Coronary artery (tissue), 2 donors: ENCODE results near the gene DIPK1B.

ENCODE experiments used
- DNase-seq: peaks from one replicate; pipeline ENCODE4 v3.0.0-alpha.2; 2017; ENCODE audit warnings: low spot score
- H3K27ac ChIP-seq, 2 donors: fragments of 200-600 bp; sonication (generic); one replicate each; pipeline ENCODE4 v1.5.1; 2016 to 2019
- H3K4me3 ChIP-seq: fragments of 200-600 bp; sonication (generic); 2 replicates; pipeline ENCODE4 v1.5.1; 2016; ENCODE audit warnings: mild to moderate bottlenecking, moderate library complexity
- TF ChIP-seq, protein P1 (sequence below): fragments of 200-600 bp; sonication (generic); IDR thresholded peaks from one replicate; pipeline ENCODE4 v1.5.1; 2019; ENCODE audit warnings: antibody characterized with exemption

DIPK1B gene

GRCh38 chr9:136684799-136685198 is 27.6 kb upstream of the DIPK1B start:
- no peak overlapping the region for H3K4me3 ChIP-seq
- H3K27ac ChIP-seq = no peak overlapping the region
- TF ChIP-seq, protein P1, sequence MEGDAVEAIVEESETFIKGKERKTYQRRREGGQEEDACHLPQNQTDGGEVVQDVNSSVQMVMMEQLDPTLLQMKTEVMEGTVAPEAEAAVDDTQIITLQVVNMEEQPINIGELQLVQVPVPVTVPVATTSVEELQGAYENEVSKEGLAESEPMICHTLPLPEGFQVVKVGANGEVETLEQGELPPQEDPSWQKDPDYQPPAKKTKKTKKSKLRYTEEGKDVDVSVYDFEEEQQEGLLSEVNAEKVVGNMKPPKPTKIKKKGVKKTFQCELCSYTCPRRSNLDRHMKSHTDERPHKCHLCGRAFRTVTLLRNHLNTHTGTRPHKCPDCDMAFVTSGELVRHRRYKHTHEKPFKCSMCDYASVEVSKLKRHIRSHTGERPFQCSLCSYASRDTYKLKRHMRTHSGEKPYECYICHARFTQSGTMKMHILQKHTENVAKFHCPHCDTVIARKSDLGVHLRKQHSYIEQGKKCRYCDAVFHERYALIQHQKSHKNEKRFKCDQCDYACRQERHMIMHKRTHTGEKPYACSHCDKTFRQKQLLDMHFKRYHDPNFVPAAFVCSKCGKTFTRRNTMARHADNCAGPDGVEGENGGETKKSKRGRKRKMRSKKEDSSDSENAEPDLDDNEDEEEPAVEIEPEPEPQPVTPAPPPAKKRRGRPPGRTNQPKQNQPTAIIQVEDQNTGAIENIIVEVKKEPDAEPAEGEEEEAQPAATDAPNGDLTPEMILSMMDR = no peak
- DNase-seq = no peak

DNA sequence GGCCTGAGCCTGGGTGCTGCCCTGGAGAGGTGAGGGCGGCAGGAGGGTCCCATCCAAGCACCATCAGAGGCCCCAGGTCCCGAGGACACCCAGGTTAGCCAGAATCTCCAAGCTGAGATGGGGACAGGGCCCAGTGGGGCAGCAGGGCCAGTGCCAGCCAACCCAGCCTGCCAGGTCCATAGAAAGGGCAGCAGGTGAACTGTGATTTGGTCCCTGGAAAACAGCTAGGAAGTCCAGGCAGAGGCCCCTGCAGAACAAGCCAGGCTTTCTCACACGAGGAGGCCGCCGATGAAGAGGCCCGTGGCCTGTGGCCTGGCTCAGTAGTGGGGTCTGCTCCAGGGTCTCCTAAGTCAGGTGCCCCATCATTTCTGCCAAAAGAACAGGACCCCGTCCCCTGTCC is 27.2 kb upstream of the DIPK1B start:
- DNase-seq = no peak
- Histone ChIP-seq H3K4me3 (no peak overlapping the region), H3K27ac (no peak overlapping the region)
- TF ChIP-seq, protein P1 = no peak

DNA sequence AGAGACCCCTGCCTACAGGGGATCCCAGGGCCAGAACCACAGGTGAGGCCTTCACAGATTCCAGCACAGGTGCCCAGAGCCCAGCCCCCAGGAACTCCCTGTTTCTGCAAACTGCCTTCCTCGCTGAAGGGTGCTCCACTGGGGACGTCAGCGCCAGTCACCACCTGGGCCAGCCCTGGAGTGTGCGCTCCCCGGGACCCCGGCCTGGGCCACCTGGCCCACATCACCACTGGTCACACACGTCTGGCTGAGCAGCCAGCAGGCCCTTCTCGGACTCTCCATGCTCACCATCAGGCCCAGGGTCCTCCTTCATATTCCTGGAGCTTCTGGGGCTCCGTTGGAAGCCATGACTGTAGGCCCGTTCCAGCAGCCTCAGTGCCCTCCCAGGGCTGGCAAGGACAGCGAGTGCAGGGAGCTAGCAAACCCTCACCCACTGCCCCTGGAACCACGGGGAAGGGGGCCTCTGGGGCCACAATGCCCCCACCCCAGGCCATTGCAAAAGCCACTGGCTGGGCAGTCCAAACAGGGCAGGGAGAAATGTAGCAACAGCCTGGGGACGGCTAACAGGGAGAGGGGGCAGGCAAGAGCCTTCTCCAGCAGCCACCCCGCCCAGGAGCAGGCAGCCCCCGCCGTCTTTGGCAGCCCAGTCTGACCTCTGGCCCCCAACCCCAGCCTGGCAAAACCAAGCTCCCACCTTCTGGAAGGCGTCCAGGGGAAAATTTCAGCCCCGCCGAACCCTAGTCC is 26.4 kb upstream of the DIPK1B start:
- Histone ChIP-seq H3K27ac (peak overlapping the region in 1 of 2 donors; percentile 87), H3K4me3 (peak overlapping the region; percentile 87)
- DNase-seq = no peak
- TF ChIP-seq, protein P1 = no peak

DNA sequence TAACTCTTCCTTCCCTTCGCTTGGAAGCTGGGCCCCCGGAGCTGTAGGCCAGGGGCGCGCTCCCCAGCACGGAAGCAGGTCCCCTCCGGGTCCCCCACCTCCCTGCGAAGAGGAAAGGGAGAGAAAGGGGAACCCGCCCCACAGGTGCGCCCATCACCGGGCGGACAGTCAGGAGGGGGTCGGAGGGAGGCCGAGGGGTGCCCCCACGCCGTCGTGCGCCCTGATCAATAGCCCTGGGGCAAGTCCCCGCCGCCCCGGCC is 25.9 kb upstream of the DIPK1B start:
- DNase-seq = no peak
- TF ChIP-seq, protein P1 = no peak
- Histone ChIP-seq H3K4me3 (peak overlapping the region; percentile 87), H3K27ac (peak overlapping the region; percentile 41 to 87)

DNA sequence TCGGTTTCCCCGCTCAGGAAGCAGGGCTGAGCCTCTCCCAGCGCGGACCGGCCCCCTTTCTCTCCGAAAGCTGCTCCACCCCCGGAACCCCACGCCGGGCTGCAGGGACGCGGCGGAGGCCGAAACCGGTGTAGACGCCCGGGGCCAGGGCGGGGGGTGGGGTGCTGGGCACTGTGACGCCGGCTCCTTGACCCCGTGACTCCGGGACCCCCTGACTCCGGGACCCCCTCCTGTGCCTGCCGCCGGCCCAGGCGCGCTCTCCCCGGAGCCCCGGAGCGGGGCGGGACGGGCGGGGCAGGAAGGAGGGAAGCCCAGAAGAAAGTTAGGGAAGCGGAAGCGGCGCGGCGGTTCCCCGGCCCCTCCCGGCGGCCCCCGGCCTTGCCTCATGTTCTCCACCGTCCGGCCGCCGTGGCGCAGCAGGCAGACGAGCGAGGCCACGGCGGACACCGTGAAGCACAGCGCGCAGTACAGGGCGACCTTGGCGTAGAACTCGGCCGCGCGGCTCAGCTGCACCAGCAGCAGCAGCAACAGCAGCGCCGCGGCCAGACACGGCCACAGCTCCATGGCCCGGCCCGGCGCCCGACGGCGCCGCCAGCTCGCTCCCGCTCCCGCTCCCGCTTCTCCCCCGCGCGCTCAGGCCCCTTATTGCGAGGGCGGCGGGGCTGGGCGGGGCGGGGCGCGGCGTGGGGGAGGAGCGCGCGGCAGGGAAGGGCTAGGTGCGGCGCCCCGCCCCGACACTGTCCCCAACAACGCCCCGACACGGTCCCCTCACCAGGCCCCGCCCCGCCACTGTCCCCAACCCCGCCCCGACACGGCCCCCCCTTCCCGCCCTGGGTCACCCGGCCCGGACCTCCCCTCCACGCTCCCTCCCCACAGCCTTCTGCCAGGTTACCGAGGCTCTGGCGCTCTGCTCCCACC is 25.3 kb upstream of the DIPK1B start, which contains the start of gene AGPAT2:
Gene AGPAT2, minus strand, starts transcription at position 664 of the 918 bp plus-strand sequence. Its CDS starts 100 bp downstream, at position 564.
- DNase-seq = no peak
- H3K4me3 ChIP-seq = peak within 1 kb of the TSS; percentile 87
- H3K27ac ChIP-seq = peak within 1 kb of the TSS; percentile 41 to 87
- TF ChIP-seq, protein P1 = no peak

DNA sequence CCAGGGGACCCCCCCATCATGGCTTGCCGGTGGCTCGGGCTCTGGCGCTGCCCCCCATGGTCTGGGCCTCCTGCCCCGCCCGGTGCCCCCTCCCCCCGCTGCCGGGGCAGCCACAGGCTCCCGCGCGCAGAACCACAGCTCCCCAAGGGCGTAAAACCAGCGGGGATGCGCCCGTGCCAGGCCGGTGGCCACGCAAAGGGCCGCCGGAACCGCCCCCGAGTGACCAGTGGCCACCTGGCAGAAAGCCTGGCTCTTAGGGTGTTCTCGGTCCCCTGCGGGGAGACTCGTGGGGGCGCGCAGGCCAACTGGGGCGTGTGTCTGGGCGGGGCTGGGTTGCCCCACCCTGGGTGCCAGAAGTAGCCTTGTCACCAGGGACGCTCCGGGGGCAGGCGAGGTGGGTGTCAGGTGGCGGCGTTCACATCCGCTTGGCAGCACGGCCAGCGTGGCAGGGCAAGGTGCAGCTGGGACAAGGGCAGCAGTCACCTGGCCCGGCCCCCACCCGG is 24.6 kb upstream of the DIPK1B start:
- TF ChIP-seq, protein P1 = no peak
- Histone ChIP-seq H3K27ac (peak overlapping the region in 1 of 2 donors; percentile 87), H3K4me3 (peak overlapping the region; percentile 87)

More for the DNA sequence above, 24.6 kb upstream of the DIPK1B start:
- DNase-seq = no peak
